T47D (cell line): Measurements from ENCODE around the gene RPSA.
"Not testable (repeated sequence)": the region's sequence is repeated elsewhere in the genome, so short reads cannot be mapped to it uniquely, and the experiment has no call there.

Source experiments
- DNase-seq, 2 experiments: peaks; one replicate each; pipeline versions ENCODE4 v3.0.0 to v3.0.0-alpha.2; 2011 to 2012; ENCODE audit warnings: low read depth in 1 of 2, low spot score in 1 of 2
- JUND ChIP-seq: IDR thresholded peaks from 2 replicates; pipeline ENCODE4 v1.6.1; 2012; ENCODE audit warnings: low read depth
- in situ Hi-C: cut with HindIII; loops from 2 replicates; pipeline ENCODE4 v1.10.0; 2016; ENCODE audit warnings: low sequenced_read_pairs, low pct_unique_long_range_greater_than_20kb

RPSA gene

GRCh38 chr3:39406368-39407258 lies at the start of gene RPSA:
RPSA (plus strand) TSS chr3:39406720; CDS start chr3:39407654, 934 bp downstream.
- in situ Hi-C loops, result no loop called here
- peak; percentile 94 to 98 for DNase-seq
- no peak for TF ChIP-seq JUND

DNA sequence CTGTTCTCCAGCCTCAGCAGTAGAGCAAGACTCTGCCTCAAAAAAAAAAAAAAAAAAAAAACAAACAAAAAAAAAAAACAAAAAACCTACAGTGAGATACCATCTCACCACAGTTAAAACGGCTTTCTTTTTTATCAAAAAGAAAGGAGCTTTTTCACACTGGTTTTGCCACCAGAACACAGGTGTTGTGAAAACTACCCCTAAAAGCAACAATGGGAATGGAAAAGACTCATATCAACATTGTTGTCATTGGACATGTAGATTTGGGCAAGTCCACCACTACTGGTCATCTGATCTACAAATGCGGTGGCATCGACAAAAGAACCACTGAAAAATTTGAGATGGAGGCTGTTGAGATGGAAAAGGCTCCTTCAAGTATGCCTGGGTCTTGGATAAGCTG lies 48.2 kb upstream of the RPSA start:
- TF ChIP-seq JUND, result no peak
- DNase-seq, result no peak
- in situ Hi-C loops, result no loop called here

GRCh38 chr3:39361252-39361927 lies 45.1 kb upstream of the RPSA start:
- DNase-seq, result no peak
- in situ Hi-C loops, result no loop called here
- no peak for TF ChIP-seq JUND

DNA sequence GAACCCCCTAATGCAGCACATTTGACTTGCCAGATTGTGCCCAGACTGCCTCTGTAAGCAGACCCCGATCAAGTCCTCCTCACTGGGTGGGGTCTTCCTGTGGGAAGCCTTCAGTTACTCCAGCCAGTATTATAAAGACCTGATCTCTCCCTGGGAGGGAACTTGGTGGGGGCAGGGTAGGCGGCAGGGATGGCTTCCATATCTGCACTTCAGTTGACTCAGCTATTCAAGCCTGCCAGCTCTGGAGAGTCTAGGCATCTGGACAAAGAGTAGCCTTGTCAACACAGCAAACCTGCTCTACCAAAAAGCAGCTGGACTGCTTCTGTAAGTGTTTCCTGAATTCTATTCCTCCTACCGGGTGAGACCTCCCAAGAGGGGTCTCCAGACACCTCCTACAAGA lies 44.3 kb upstream of the RPSA start:
- in situ Hi-C loops, result no loop called here
- no peak for TF ChIP-seq JUND
- peak in 1 of 2 experiments; percentile 49 for DNase-seq

DNA sequence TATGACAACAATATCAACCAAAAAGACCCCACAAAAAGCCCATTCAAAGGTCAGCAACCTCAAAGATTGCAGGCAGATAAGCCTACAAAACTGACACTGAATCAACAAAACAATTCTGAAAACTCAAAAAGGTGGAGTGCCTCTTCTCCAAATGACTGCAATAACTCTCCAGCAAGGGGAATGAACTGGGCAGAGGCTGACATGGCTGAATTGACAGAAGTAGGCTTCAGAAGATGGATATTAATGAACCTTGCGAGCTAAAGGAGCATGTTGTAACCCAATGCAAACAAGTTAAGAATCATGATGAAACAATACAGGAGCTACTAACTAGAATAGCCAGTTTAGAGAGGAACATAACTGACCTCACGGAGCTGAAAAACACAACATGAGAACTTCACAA lies 43.7 kb upstream of the RPSA start:
- TF ChIP-seq JUND, result no peak
- in situ Hi-C loops, result no loop called here
- DNase-seq, result peak in 1 of 2 experiments; percentile 35

GRCh38 chr3:39370450-39370849 lies 36.1 kb upstream of the RPSA start:
- in situ Hi-C loops, DNase-seq: not testable (repeated sequence)

GRCh38 chr3:39372833-39373232 lies 33.7 kb upstream of the RPSA start:
- no peak for DNase-seq
- in situ Hi-C loops, result no loop called here
- TF ChIP-seq JUND, result no peak

DNA sequence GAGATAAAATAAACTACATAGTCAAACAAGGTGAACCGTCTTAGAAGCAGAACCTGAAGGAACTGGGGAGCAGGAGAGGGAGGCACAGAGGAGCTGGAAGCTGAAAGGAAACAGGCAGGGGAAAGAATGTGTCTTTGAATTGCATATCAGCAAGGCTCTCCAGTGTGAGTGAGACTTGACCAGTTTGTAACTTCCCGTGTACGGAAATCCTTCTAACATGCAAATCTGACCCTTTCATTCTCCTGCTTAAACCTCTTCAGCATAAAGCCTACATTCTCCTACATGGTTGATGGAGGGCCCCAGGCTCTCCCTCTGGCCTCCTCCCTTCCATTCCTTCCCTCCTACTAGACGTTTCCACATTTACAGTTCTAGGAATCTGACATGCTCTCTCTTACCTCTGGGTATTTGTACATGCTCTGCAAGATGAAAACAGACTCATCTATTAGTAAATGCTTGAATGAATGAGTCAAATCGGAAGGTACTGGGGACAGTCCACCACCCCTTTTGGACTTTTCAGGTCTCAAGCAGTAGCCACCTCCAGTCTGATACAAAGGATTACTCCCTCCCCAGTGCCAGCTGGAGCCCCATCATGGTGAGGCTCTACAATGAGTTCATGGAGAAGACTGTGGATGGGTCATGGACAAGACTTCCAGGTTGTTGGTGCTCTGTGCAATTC lies 29.4 kb upstream of the RPSA start:
- in situ Hi-C loops, result no loop called here
- DNase-seq, result no peak
- TF ChIP-seq JUND, result no peak

GRCh38 chr3:39378088-39378487 lies 28.4 kb upstream of the RPSA start:
- peak; percentile 61 to 84 for DNase-seq
- in situ Hi-C loops, result no loop called here
- TF ChIP-seq JUND, result no peak

DNA sequence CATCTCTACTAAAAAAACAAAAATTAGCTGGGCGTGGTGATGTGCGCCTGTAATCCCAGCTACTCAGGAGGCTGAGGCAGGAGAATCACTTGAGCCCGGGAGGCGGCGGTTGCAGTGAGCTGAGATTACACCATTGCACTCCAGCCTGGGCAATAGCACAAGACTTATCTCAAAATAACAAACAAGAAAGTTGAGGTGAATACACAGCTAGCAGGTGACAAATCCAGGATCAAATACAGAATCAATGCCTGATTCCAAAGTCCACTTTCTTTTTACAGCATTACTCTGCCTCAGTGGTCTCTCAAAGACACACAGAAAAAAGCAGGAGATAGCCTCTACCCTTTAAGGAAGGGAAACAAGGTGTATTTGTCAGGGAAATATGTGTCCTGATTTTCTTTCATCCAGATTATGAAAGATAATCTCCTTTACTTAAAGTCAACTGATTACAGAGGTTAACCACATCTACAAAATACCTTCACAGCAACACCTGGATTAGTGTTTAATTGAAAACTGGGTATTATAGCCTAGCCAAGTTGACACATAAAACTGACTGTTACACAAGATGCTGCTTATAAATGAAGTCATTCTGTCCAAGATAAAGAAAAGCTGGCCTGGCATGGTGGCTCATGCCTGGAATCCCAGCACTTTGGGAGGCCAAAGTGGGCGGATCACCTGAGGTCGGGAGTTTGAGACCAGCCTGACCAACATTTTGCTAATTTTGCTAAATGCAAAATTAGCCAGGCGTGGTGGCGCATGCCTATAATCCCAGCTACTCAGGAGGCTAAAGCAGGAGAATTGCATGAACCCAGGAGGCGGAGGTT lies 27.4 kb upstream of the RPSA start:
- in situ Hi-C loops, result no loop called here
- no peak for DNase-seq
- no peak for TF ChIP-seq JUND

- in situ Hi-C loops, result no loop called here
- no peak for TF ChIP-seq JUND
- no peak for DNase-seq
These were observed 26.8 kb upstream of the RPSA start for GRCh38 chr3:39379778-39380155.

DNA sequence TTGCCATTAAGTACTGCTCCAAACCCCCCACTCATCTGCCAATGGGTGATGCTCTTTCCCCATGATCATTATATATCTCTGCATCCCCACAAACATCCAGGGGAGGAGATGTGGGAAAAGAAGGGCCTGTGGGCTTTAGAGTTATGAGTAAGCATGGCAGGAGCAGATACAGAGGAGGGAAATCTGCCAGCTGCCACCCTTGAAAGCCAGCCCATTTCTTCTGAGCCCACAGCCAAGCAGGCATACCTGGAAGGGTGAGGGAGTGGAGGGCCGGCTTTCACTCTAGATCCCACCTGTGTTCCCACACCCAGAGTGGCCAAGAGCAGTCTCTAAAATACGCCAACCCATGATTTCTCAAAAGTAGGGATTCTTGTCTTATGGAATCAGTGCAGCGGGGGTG lies 25.1 kb upstream of the RPSA start:
- no peak for DNase-seq
- in situ Hi-C loops, result no loop called here
- TF ChIP-seq JUND, result no peak
